Ascending aorta (tissue), 2 donors: ENCODE results near the gene ABCC5. TPM values are rescaled to one million over a fixed set of nuclear protein-coding genes. Genes with fewer than 3 reads are reported as not detected.

ENCODE experiments used
- DNase-seq, 2 donors: peaks; one replicate each; pipeline ENCODE4 v3.0.0-alpha.2; 2019; ENCODE audit warnings: low spot score in 2 of 2
- H3K27ac ChIP-seq, 2 donors: fragments of 200-600 bp; sonication (generic); one replicate each; pipeline ENCODE4 v1.5.1; 2016 to 2017; ENCODE audit warnings: mild to moderate bottlenecking in 1 of 2
- H3K27me3 ChIP-seq: fragments of 200-600 bp; sonication (generic); one replicate; pipeline ENCODE4 v1.5.1; 2017
- H3K36me3 ChIP-seq, 2 donors: fragments of 200-600 bp; sonication (generic); one replicate each; pipeline ENCODE4 v1.5.1; 2016
- H3K4me1 ChIP-seq, 2 donors: fragments of 200-600 bp; sonication (generic); one replicate each; pipeline ENCODE4 v1.5.1; 2016 to 2017; ENCODE audit warnings: mild to moderate bottlenecking in 1 of 2
- H3K4me3 ChIP-seq, 2 donors: fragments of 200-600 bp; sonication (generic); one replicate each; pipeline ENCODE4 v1.5.1; 2016 to 2017; ENCODE audit warnings: mild to moderate bottlenecking in 1 of 2
- H3K9me3 ChIP-seq, 2 donors: fragments of 200-600 bp; sonication (generic); one replicate each; pipeline ENCODE4 v1.5.1; 2016
- intact Hi-C: fragments of 100-400 bp; cut with DNase I; formaldehyde crosslinking; loops from one replicate; pipeline ENCODE4 v1.15.1; 2023
- total RNA-seq: library from RNA; depleted of rRNA; stranded (reverse); fragments of >200 nt; gene quantifications from one replicate; pipeline ENCODE4 v1.1.0, GENCODE V29; 2016
- TF ChIP-seq, protein P1 (sequence below), 3 experiments: fragments of 200-600 bp in 2 of 3; fragments of 450-650 bp in 1 of 3; sonication (generic) in 2 of 3; IDR thresholded peaks; one replicate each; pipeline ENCODE4 v1.5.1; 2016 to 2019; ENCODE audit warnings: antibody characterized with exemption in 3 of 3, mild to moderate bottlenecking in 1 of 3, moderate library complexity in 1 of 3

Gene ABCC5
- total RNA-seq, 1 donor from 2014 or later: 16.2 TPM

DNA sequence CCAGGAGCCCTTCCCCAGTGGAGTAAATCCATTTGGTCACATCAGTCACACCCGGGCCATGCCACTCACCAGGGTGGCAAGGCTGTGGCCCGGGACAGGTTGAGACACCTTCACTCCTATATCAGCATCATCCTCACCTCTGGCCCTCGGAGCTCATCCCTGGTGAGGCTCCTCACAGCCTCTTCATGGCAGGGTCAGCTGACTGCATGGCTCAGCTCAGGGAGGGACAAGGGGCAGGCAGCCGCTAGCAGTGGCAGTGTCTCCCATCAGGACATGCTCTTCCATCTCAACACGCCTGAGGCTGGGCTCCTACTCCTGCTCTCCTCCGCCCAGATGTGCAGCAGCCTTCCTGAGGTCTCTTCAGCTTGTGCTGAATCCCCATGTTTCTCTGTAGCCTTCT lies 106.6 kb downstream of the ABCC5 start:
- Histone ChIP-seq H3K4me1 (no peaks in the 10 kb centered on the region), H3K4me3 (no peak overlapping the region), H3K9me3 (no peaks in the 10 kb centered on the region), H3K27ac (no peak overlapping the region), H3K36me3 (no peaks in the 10 kb centered on the region), H3K27me3 (no peaks in the 10 kb centered on the region)
- TF ChIP-seq, protein P1, sequence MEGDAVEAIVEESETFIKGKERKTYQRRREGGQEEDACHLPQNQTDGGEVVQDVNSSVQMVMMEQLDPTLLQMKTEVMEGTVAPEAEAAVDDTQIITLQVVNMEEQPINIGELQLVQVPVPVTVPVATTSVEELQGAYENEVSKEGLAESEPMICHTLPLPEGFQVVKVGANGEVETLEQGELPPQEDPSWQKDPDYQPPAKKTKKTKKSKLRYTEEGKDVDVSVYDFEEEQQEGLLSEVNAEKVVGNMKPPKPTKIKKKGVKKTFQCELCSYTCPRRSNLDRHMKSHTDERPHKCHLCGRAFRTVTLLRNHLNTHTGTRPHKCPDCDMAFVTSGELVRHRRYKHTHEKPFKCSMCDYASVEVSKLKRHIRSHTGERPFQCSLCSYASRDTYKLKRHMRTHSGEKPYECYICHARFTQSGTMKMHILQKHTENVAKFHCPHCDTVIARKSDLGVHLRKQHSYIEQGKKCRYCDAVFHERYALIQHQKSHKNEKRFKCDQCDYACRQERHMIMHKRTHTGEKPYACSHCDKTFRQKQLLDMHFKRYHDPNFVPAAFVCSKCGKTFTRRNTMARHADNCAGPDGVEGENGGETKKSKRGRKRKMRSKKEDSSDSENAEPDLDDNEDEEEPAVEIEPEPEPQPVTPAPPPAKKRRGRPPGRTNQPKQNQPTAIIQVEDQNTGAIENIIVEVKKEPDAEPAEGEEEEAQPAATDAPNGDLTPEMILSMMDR (IDR thresholded peaks at IDR 0.05): no peak
- intact Hi-C loops: no loop called here
- no peak for DNase-seq

DNA sequence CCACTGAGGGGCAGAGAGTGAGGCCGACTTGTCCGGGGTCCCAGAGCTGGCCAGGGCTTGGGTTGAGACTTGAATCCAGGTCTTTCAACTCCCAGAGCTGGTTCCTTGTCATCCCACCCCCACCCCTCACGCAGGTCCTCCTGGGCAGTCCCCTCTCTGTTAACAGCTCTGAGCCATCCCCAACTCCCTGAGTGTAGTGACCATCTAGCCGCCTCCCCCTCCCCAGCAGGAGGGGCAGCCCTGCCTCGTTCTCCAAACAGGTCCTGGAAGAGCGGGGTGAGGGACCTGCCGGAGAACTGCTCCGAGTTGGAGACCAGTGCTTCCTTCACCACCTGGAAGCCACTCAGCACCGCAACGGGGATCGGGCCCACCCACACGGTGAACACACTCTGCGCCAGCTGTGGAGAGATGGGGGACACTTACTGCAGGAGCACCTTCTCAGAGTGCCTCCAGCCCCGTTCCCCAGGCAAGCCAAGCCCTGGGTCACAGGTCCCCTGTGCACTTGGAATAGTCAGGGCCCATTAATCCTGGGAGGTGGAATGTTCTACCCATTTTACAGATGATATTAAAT lies 108.6 kb downstream of the ABCC5 start:
- H3K4me1 ChIP-seq: no peaks in the 10 kb centered on the region
- H3K36me3 ChIP-seq: no peaks in the 10 kb centered on the region
- H3K4me3 ChIP-seq: no peak overlapping the region
- intact Hi-C loops: no loop called here
- H3K27me3 ChIP-seq: no peaks in the 10 kb centered on the region
- no peak overlapping the region for H3K27ac ChIP-seq
- no peaks in the 10 kb centered on the region for H3K9me3 ChIP-seq
- DNase-seq: no peak
- TF ChIP-seq, protein P1 (IDR thresholded peaks at IDR 0.05): no peak

DNA sequence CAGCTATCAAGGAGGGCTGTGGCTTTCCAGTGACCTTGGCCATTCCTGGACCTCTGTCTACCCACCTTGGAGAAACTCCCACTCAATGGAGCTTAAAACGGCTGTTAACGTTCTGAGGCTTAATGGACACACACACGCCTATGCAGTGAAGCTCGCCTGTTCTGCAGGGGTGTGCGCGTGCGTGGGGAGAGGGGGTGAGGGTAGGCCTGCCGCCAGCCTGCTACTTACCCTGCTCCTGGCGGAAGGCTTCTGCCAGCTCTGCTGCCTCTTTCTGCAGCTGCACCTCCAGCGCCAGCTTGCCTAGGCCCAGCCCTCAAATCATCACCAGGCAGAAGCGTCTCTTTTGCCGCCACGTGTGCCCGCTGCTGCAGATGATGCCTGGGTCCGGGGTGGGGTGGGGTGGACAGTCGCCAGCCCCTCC lies 109.8 kb downstream of the ABCC5 start:
- no peak overlapping the region for H3K27ac ChIP-seq
- no peak overlapping the region for H3K4me3 ChIP-seq
- no peak for DNase-seq
- no peaks in the 10 kb centered on the region for H3K9me3 ChIP-seq
- TF ChIP-seq, protein P1 (IDR thresholded peaks at IDR 0.05): no peak
- H3K4me1 ChIP-seq: no peaks in the 10 kb centered on the region
- intact Hi-C loops: no loop called here
- H3K27me3 ChIP-seq: no peaks in the 10 kb centered on the region
- H3K36me3 ChIP-seq: no peaks in the 10 kb centered on the region

- no peaks in the 10 kb centered on the region for H3K4me1 ChIP-seq
- DNase-seq: no peak
- H3K9me3 ChIP-seq: no peaks in the 10 kb centered on the region
- H3K36me3 ChIP-seq: no peaks in the 10 kb centered on the region
- TF ChIP-seq, protein P1 (IDR thresholded peaks at IDR 0.05): no peak
- H3K4me3 ChIP-seq: no peak overlapping the region
- H3K27me3 ChIP-seq: no peaks in the 10 kb centered on the region
- H3K27ac ChIP-seq: no peak overlapping the region
- intact Hi-C loops: no loop called here
Measured at GRCh38 chr3:183907176-183907575, 110.5 kb downstream of the ABCC5 start.

- Histone ChIP-seq H3K27ac (no peak overlapping the region), H3K27me3 (no peaks in the 10 kb centered on the region), H3K4me1 (no peaks in the 10 kb centered on the region), H3K9me3 (no peaks in the 10 kb centered on the region), H3K36me3 (no peaks in the 10 kb centered on the region), H3K4me3 (no peak overlapping the region)
- DNase-seq: no peak
- TF ChIP-seq, protein P1 (IDR thresholded peaks at IDR 0.05): no peak
- intact Hi-C loops: no loop called here
Measured at GRCh38 chr3:183906234-183906921, 111.3 kb downstream of the ABCC5 start.
